ENCODE results near the gene ITGB2.

ITGB2 gene

DNA sequence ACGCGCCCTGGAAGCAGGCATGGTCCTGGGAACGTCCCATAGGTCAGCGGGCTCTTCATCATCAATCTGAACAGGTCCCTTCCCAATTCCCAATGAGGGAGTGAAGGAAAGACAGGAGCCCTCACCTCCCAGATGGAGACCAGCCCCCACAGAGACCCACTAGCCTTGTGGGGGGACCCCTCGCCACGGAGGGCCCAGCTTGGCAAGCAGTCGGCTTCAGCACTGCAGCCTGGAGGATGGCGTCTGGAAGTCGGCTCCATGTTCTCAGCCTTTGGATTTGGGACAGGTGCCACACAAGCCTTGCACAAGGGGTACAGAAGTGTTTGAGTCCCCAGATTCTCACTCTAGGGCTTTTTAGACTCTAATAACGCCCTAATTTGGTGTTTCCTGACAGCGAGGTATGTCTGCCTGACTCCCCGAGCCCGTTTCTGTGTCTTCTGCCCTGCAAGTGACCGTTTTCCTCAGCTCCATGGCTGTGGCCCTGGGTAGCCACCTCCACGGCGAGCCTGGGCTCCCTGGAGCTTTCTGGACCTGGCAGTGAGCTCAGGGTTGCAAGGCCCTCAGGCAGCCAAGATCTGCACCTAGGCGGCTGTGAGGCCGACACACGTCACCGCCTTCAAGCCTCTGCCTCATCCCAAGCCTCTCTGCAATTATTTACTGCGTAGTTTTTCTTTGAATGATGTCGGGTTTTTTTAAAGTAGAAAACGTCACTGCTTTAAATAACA is 77.8 kb downstream of the ITGB2 start:
- DNase-seq = no peak

DNA sequence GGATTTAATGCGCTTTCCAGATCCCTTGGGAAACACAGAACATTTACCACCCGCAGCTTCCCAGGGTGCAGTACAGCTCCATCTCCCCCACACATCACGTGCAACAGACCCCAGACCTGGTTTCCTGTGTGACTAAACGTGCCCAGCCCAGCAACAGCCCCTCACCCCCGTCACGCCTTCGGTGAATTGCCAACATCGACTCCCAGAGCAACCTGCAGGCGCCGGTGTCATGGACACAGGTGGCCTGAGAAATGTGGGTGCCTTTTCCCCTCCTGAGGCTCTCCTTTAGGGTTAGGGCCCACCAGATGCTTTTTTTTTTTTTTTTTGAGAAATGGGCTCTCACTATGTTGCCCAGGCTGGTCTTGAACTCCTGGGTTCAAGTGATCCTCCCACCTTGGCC is 78.6 kb downstream of the ITGB2 start:
- DNase-seq = no peak

DNA sequence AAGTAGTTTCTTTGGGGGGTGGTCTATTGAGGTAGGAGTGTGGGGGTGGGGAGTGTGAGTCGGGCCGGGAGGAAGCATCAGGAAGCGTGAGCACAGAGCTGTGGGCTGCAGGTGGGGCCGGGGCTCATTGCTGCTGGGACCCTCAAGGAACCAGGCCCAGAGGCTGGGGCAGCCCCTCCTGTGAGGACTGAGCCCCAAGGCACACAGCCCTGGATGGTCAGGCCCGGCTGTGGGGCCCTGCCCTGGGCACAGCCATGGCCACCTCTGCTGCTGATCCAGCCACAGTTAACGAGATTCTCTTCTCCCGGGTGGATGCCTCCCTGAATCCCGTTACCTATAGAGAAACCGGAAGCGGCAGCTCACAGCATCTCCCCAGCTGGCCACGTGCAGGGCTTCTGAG is 79.9 kb downstream of the ITGB2 start:
- no peak for DNase-seq

DNA sequence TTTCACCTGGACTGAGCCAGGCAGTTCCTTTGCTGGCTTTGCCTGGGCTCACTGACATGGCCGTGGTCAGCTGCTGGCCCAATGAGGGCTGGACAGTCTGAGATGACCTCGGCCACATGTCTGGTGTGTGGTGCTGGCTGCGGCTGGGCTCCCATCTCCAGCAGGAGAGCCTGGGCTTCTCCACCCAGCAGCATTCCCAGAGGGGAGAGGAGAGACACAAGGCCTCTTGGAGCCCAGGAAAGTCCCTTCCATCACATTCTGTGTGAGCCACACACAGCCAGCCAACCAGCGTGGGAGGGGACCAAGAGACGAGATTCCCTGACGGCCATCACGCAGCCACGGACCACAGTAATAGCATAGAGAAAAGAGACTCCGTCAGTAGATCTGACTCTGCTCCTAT is 81.7 kb downstream of the ITGB2 start:
- no peak for DNase-seq

DNA sequence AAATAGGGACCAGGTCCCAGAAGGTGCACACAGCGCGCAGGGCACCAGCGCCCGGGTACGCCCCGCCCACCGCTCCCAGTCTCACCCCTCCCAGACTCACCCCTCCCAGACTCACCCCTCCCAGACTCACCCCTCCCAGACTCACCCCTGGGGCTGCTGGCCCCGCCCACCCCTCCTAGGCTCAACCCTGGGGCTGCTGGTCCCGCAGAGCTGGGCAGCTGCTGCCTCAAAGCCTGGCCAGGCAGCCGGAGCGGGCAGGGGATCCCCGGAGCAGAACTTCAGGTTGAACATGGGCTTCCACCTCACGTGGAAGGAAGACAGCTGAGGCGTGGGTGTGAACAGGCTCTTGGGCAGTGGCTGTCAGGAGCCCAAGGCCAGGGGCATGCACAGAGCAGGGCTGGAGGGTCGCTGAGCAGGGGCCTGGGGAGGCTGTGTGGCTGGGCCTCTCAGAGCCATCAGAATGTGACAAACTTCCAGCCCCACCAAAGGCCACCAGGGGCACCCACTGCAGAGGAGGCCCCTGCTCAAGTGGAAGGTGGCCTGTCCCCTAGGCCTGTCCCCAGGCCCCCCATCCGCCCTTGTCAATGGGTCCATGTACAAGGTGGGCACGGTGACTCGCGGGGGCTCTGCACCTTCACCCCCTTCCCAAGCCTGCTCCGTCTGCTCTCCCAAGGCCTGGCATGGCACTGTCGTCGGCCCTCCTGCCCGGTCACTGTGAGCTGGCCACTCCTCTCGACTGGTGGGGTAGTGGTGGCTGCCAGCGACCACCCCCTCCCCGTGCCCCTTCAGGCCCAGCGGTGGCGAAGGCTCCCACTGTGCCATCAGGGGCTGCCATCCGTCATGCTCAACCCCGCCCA is 82.4 kb downstream of the ITGB2 start:
- DNase-seq = no peak

DNA sequence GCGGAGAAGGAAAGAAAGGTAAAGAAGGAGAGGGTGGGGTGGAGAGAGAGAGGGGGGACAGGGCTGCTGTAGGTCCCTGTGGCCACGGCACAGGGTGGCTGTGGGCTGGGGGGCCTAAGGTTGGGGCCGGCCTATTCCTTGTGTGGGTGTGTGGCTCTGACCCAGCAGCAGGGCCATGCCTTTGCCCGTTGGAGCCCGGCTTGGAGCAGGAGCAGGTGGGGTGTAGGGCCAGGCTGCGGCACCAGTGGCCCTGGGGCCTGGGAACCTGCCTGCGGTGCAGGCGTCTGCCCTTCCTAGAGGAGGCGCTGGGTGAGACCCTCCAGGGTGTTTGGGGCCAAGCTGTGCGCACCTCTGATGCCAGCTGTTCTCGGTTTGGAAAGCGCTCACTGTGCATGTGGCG is 83.2 kb downstream of the ITGB2 start:
- DNase-seq = no peak

DNA sequence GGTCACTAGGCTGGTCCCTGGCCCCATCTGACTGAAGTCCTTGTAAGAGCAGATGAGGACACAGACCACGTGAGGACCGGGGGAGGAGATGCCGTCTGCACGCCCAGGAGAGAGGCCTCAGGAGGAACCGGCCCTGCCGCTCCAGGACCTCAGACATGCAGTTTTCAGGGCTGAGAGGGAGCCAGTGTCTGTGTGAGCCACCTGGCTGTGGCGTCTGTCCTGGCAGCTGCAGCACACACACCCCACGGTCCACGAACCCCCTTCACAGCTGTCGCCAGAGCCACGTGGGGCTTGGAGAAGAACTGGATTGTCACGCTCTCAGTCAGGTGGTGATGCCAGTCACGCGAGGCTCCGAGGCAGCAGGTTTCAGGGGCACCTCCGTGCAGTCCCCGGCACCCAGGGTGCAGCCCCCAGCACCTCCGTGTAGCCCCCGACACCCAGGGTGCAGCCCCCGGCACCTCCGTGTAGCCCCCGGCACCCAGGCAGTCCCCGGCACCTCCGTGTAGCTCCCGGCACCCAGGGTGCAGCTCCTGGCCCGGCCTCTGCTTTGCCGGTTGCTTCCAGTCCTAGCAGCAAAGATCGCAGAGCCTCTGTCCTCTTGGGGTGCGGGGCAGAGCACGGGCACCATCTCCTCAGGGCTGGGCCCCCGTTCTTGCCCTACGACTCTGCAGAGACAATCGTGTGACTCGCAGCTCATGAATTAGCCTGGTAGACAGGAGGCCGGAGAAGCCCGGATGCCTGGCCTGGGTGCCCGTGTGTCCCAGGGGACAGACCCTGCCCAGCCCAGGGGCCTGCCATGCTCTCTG is 83.8 kb downstream of the ITGB2 start:
- DNase-seq = no peak

DNA sequence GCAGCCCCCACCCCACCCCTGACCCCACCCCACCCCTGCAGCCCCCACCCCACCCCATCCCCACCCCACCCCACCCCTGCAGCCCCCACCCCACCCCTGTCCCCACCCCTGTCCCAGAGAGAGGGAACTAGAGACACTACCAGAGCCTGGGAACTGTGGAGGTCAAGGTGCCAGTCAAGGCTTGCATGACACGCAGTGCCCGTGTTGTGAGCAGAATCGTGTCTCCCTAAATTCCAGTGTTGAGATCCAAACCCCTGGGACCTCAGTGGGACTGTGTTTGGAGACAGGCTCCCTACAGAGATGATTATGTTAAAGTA is 84.4 kb downstream of the ITGB2 start:
- DNase-seq = no peak

Data from NCI-H1417 treated with DMSO at 0.1 percent for 48 hours (cell line).